Glutamatergic neuron (in vitro differentiated cells): Measurements from ENCODE around the gene SYT17. TPM values are rescaled to one million over a fixed set of nuclear protein-coding genes. Genes with fewer than 3 reads are reported as not detected.

Experiments used
- DNase-seq: peaks from one replicate; pipeline ENCODE4 v3.0.0; 2022
- H3K27ac Mint-ChIP-seq: one replicate; pipeline ENCODE4 v1.8.0; 2020; ENCODE audit warnings: mild to moderate bottlenecking, mixed read lengths, inconsistent platforms; ENCODE audit not compliant: unreplicated experiment
- H3K27me3 Mint-ChIP-seq: one replicate; pipeline ENCODE4 v1.8.0; 2020; ENCODE audit warnings: mild to moderate bottlenecking, moderate library complexity, mixed read lengths, inconsistent platforms; ENCODE audit not compliant: unreplicated experiment
- H3K36me3 Mint-ChIP-seq: one replicate; pipeline ENCODE4 v1.8.0; 2020; ENCODE audit warnings: mild to moderate bottlenecking, mixed read lengths, inconsistent platforms; ENCODE audit not compliant: unreplicated experiment
- H3K4me1 Mint-ChIP-seq: one replicate; pipeline ENCODE4 v1.8.0; 2020; ENCODE audit warnings: mild to moderate bottlenecking, low read depth, mixed read lengths, inconsistent platforms; ENCODE audit not compliant: unreplicated experiment
- H3K4me3 Mint-ChIP-seq: one replicate; pipeline ENCODE4 v1.8.0; 2020; ENCODE audit warnings: mild to moderate bottlenecking, mixed read lengths, inconsistent platforms; ENCODE audit not compliant: unreplicated experiment
- H3K9me3 Mint-ChIP-seq: one replicate; pipeline ENCODE4 v1.8.0; 2020; ENCODE audit warnings: mild to moderate bottlenecking, moderate library complexity, mixed read lengths, inconsistent platforms; ENCODE audit not compliant: unreplicated experiment
- CTCF ChIP-seq: fragments of 200-600 bp; sonication (generic); IDR thresholded peaks from one replicate; pipeline ENCODE4 v1.5.0; 2021; ENCODE audit not compliant: partially characterized antibody, unreplicated experiment
- total RNA-seq: library from RNA; stranded (reverse); fragmentation: NEBNext Ultra II Directional; extraction: Animal tissue kit (Norgen Biotek cat#: 25700); gene quantifications from one replicate; pipeline ENCODE4 v1.2.1, GENCODE V29; 2021; ENCODE audit not compliant: unreplicated experiment

SYT17 gene
- total RNA-seq, 1 donor from 2014 or later, result 10.0 TPM

- H3K27me3 Mint-ChIP-seq, result no peaks in the 10 kb centered on the region
- no peak for DNase-seq
- H3K4me3 Mint-ChIP-seq, result no peak overlapping the region
- H3K9me3 Mint-ChIP-seq, result peaks cover 1% of the 10 kb centered on the region
- H3K36me3 Mint-ChIP-seq, result no peaks in the 10 kb centered on the region
- TF ChIP-seq CTCF, result no peak
- H3K4me1 Mint-ChIP-seq, result peaks cover 10% of the 10 kb centered on the region
- no peak overlapping the region for H3K27ac Mint-ChIP-seq
Measured at GRCh38 chr16:19145010-19145409, 23.0 kb upstream of the SYT17 start.

GRCh38 chr16:19147126-19147525 lies 20.9 kb upstream of the SYT17 start:
- Mint-ChIP-seq H3K4me1 (peaks cover 10% of the 10 kb centered on the region), H3K9me3 (peaks cover 1% of the 10 kb centered on the region), H3K27me3 (peaks cover 3% of the 10 kb centered on the region), H3K27ac (no peak overlapping the region), H3K36me3 (no peaks in the 10 kb centered on the region), H3K4me3 (no peak overlapping the region)
- no peak for TF ChIP-seq CTCF
- DNase-seq, result no peak

- no peak for TF ChIP-seq CTCF
- peaks cover 10% of the 10 kb centered on the region for H3K4me1 Mint-ChIP-seq
- H3K27ac Mint-ChIP-seq, result no peak overlapping the region
- H3K27me3 Mint-ChIP-seq, result peaks cover 3% of the 10 kb centered on the region
- no peaks in the 10 kb centered on the region for H3K36me3 Mint-ChIP-seq
- DNase-seq, result no peak
- peaks cover 1% of the 10 kb centered on the region for H3K9me3 Mint-ChIP-seq
- no peak overlapping the region for H3K4me3 Mint-ChIP-seq
Measured at GRCh38 chr16:19147627-19148026, 20.4 kb upstream of the SYT17 start.

GRCh38 chr16:19148189-19148588 lies 19.9 kb upstream of the SYT17 start:
- H3K4me3 Mint-ChIP-seq, result no peak overlapping the region
- peaks cover 3% of the 10 kb centered on the region for H3K27me3 Mint-ChIP-seq
- no peak for TF ChIP-seq CTCF
- H3K36me3 Mint-ChIP-seq, result no peaks in the 10 kb centered on the region
- DNase-seq, result no peak
- H3K27ac Mint-ChIP-seq, result no peak overlapping the region
- H3K9me3 Mint-ChIP-seq, result peaks cover 1% of the 10 kb centered on the region
- H3K4me1 Mint-ChIP-seq, result peaks cover 8% of the 10 kb centered on the region

GRCh38 chr16:19151310-19151709 lies 16.7 kb upstream of the SYT17 start:
- H3K9me3 Mint-ChIP-seq, result no peaks in the 10 kb centered on the region
- no peak overlapping the region for H3K27ac Mint-ChIP-seq
- H3K27me3 Mint-ChIP-seq, result peaks cover 3% of the 10 kb centered on the region
- no peaks in the 10 kb centered on the region for H3K4me1 Mint-ChIP-seq
- no peak for TF ChIP-seq CTCF
- H3K36me3 Mint-ChIP-seq, result peaks cover 5% of the 10 kb centered on the region
- DNase-seq, result no peak
- no peak overlapping the region for H3K4me3 Mint-ChIP-seq
